OCI-LY1 (cell line): ENCODE data around the gene CTIF.

Experiments
- EZH2 ChIP-seq: fragments of 200-600 bp; sonication (generic), shearing (Covaris generic); IDR thresholded peaks from 2 replicates; pipeline ENCODE4 v1.8.0; 2017; ENCODE audit warnings: borderline replicate concordance, mixed run types, mild to moderate bottlenecking, antibody characterized with exemption, low read length, moderate library complexity, mixed read lengths
- TF ChIP-seq, protein P1 (sequence below): fragments of 200-600 bp; sonication (generic), shearing (Covaris generic); IDR thresholded peaks from 2 replicates; pipeline ENCODE4 v1.5.1; 2017; ENCODE audit warnings: mild to moderate bottlenecking, antibody characterized with exemption, low read length, moderate library complexity, mixed read lengths

DNA sequence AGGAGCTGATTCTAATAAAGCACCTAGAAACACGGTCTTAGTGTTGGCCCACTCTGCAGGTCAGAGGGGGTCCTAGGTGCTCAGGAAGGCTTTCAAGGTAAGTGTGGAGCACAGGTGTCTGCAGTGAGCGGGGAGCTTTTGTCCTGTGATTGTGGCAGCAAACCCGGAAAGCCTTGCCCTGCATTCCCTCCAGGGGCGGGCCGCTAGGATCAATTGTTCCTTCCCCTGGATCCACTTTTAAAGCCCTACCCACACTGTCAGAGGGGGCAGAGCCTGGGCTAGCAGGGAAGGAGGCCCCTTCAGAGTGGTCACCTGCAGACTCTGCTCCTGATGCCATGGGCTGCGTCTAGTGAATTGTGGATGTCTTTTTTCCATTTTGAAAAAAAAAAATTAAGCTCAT is 176.0 kb downstream of the CTIF start:
- TF ChIP-seq, protein P1, sequence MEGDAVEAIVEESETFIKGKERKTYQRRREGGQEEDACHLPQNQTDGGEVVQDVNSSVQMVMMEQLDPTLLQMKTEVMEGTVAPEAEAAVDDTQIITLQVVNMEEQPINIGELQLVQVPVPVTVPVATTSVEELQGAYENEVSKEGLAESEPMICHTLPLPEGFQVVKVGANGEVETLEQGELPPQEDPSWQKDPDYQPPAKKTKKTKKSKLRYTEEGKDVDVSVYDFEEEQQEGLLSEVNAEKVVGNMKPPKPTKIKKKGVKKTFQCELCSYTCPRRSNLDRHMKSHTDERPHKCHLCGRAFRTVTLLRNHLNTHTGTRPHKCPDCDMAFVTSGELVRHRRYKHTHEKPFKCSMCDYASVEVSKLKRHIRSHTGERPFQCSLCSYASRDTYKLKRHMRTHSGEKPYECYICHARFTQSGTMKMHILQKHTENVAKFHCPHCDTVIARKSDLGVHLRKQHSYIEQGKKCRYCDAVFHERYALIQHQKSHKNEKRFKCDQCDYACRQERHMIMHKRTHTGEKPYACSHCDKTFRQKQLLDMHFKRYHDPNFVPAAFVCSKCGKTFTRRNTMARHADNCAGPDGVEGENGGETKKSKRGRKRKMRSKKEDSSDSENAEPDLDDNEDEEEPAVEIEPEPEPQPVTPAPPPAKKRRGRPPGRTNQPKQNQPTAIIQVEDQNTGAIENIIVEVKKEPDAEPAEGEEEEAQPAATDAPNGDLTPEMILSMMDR, result no peak
- no peak for TF ChIP-seq EZH2
